ENCODE measurements around the gene KIAA1549. TPM values are rescaled to one million over a fixed set of nuclear protein-coding genes. Genes with fewer than 3 reads are reported as not detected.
A peak's percentile ranks its signal among the peaks of the same experiment; 100 is the strongest.

The KIAA1549 gene
- total and polyA plus RNA-seq, 2 donors (not counting 1 experiment from before 2014, with no cell fraction given) = under 0.01 to 0.52 TPM

DNA sequence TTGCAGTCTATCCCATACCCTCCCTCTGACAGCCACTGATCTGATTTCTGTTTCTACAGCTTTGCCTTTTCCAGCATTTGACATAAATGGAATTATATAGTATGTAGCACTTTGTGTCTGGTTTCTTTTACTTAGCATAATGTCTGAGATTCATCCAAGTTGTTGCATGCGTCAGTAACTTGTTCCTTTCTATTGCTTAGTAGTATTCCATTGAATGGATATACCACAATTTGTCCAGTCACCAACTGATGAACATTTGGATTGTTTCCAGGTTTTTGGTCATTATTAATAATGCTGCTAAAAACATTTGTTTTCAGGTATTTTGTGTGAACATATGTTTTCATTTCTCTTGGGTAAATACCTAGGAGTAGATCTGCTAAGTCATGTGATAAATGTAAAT, 6.5 kb upstream of the KIAA1549 start:
- Mint-ChIP-seq H3K4me1 (no peaks in the 10 kb centered on the region), H3K4me3 (no peak overlapping the region), H3K27me3 (peaks cover 33% of the 10 kb centered on the region), H3K27ac (no peak overlapping the region), H3K9me3 (ENCODE audit: insufficient read depth) (peaks cover 2% of the 10 kb centered on the region)
- no peak overlapping the region for H3K27ac ChIP-seq (ENCODE audit: low read length in 2 of 2)
- ChIA-PET POLR2A (no interaction called here), CTCF (no interaction called here)
- DNase-seq (no peak), ATAC-seq (ENCODE audit: low read depth) (no peak)
- H3K4me3 ChIP-seq (ENCODE audit: control extremely low read depth in 1 of 5, extremely low read depth in 1 of 5, insufficient read depth in 1 of 5, low read depth in 2 of 5, low read length in 4 of 5) = no peak overlapping the region
- H3K4me2 ChIP-seq (replicated peaks; ENCODE audit: low read depth, low read length, poor library complexity, severe bottlenecking) = no peak overlapping the region
- intact Hi-C loops (cut with micrococcal nuclease) = no loop called here
- H3K9me3 ChIP-seq (ENCODE audit: control extremely low read depth in 1 of 3, control insufficient read depth in 2 of 3, insufficient read depth in 1 of 3, low read length in 2 of 3) = peaks cover 0 to 6% (median 0%) of the 10 kb centered on the region in 3 donors
- H3K27me3 ChIP-seq (replicated peaks in 1 of 4; ENCODE audit: control extremely low read depth in 1 of 4, control insufficient read depth in 3 of 4, insufficient read depth in 4 of 4, low read length in 3 of 4) = peaks cover 0 to 7% (median 3%) of the 10 kb centered on the region in 4 experiments
- H4K20me1 ChIP-seq (ENCODE audit: control insufficient read depth, insufficient read depth, low read length, poor library complexity, severe bottlenecking) = no peaks in the 10 kb centered on the region
- H3K9ac ChIP-seq (ENCODE audit: low read length) = no peak overlapping the region
- WGBS (ENCODE audit: insufficient coverage) = no CpG with 5 or more reads among the region's 1 CpG
- no peaks in the 10 kb centered on the region for H3K36me3 ChIP-seq (replicated peaks in 1 of 2; ENCODE audit: control extremely low read depth in 1 of 2, control insufficient read depth in 1 of 2, extremely low read depth in 1 of 2, insufficient read depth in 2 of 2, low read length in 1 of 2)
- H2AFZ ChIP-seq (ENCODE audit: insufficient read depth, low read depth, low read length, poor library complexity, severe bottlenecking) = no peak overlapping the region
- H3K79me2 ChIP-seq (ENCODE audit: control insufficient read depth, insufficient read depth, low read length) = no peaks in the 10 kb centered on the region
- TF ChIP-seq EZH2 (IDR thresholded peaks at IDR 0.05; ENCODE audit: borderline replicate concordance, insufficient read depth, low read depth, low read length, poor library complexity, severe bottlenecking) = no peak
- TF ChIP-seq, protein P1, sequence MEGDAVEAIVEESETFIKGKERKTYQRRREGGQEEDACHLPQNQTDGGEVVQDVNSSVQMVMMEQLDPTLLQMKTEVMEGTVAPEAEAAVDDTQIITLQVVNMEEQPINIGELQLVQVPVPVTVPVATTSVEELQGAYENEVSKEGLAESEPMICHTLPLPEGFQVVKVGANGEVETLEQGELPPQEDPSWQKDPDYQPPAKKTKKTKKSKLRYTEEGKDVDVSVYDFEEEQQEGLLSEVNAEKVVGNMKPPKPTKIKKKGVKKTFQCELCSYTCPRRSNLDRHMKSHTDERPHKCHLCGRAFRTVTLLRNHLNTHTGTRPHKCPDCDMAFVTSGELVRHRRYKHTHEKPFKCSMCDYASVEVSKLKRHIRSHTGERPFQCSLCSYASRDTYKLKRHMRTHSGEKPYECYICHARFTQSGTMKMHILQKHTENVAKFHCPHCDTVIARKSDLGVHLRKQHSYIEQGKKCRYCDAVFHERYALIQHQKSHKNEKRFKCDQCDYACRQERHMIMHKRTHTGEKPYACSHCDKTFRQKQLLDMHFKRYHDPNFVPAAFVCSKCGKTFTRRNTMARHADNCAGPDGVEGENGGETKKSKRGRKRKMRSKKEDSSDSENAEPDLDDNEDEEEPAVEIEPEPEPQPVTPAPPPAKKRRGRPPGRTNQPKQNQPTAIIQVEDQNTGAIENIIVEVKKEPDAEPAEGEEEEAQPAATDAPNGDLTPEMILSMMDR (IDR thresholded peaks at IDR 0.05) = no peak
- H3K4me1 ChIP-seq (ENCODE audit: control insufficient read depth in 2 of 2, insufficient read depth in 2 of 2, low read length in 2 of 2) = no peaks in the 10 kb centered on the region

DNA sequence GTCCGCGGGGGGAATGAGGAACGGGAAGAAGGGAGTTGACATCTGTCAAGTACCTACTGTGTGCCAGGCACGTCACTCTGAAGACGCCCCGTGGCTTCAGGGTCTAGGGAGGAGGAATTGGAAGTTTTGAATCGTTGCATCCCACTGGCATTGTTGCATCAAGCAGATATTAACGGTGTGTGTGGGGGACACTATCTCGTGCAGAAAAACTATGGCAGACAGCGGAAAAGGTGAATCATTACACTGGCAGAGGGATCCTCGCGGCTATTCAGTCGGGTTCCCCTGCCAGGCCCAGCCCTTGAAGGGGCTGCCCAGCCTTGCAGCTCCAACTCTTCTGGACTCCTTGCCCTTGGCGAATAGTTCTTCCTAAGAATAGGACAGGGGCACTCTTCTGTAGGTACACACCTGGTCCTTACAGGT, 1.0 kb upstream of the KIAA1549 start:
- Histone ChIP-seq H4K20me1 (ENCODE audit: control insufficient read depth, insufficient read depth, low read length, poor library complexity, severe bottlenecking) (no peaks in the 10 kb centered on the region), H3K27ac (ENCODE audit: low read length in 2 of 2) (no peak overlapping the region), H3K9ac (ENCODE audit: low read length) (peak overlapping the region; percentile 49), H3K9me3 (ENCODE audit: control extremely low read depth in 1 of 3, control insufficient read depth in 2 of 3, insufficient read depth in 1 of 3, low read length in 2 of 3) (peaks cover 0 to 7% (median 0%) of the 10 kb centered on the region in 3 donors), H3K79me2 (ENCODE audit: control insufficient read depth, insufficient read depth, low read length) (no peaks in the 10 kb centered on the region), H2AFZ (ENCODE audit: insufficient read depth, low read depth, low read length, poor library complexity, severe bottlenecking) (peak overlapping the region; percentile 81), H3K27me3 (replicated peaks in 1 of 4; ENCODE audit: control extremely low read depth in 1 of 4, control insufficient read depth in 3 of 4, insufficient read depth in 4 of 4, low read length in 3 of 4) (peaks cover 0 to 39% (median 22%) of the 10 kb centered on the region in 4 experiments), H3K4me1 (ENCODE audit: control insufficient read depth in 2 of 2, insufficient read depth in 2 of 2, low read length in 2 of 2) (peaks cover 12 to 17% of the 10 kb centered on the region in 2 donors), H3K4me3 (ENCODE audit: control extremely low read depth in 1 of 5, extremely low read depth in 1 of 5, insufficient read depth in 1 of 5, low read depth in 2 of 5, low read length in 4 of 5) (peak overlapping the region in 2 of 5 experiments; percentile 31 to 61), H3K36me3 (replicated peaks in 1 of 2; ENCODE audit: control extremely low read depth in 1 of 2, control insufficient read depth in 1 of 2, extremely low read depth in 1 of 2, insufficient read depth in 2 of 2, low read length in 1 of 2) (no peaks in the 10 kb centered on the region), H3K4me2 (replicated peaks; ENCODE audit: low read depth, low read length, poor library complexity, severe bottlenecking) (peak overlapping the region; percentile 94)
- intact Hi-C loops (cut with micrococcal nuclease) = loop anchor here (5.0 kb wide), 1 partner anchor 250 kb away; the partner anchor contains the start of gene UBN2
- 40% methylated on average over 14 of the region's 14 CpGs for WGBS (ENCODE audit: insufficient coverage)
- TF ChIP-seq EZH2 (IDR thresholded peaks at IDR 0.05; ENCODE audit: borderline replicate concordance, insufficient read depth, low read depth, low read length, poor library complexity, severe bottlenecking) = no peak
- TF ChIP-seq, protein P1 (IDR thresholded peaks at IDR 0.05) = no peak
- DNase-seq (no peak), ATAC-seq (ENCODE audit: low read depth) (no peak)
- Mint-ChIP-seq H3K4me1 (peaks cover 14% of the 10 kb centered on the region), H3K27ac (peak overlapping the region; percentile 50), H3K4me3 (peak overlapping the region; percentile 80), H3K27me3 (peaks cover 46% of the 10 kb centered on the region), H3K9me3 (ENCODE audit: insufficient read depth) (no peaks in the 10 kb centered on the region)
- POLR2A ChIA-PET = no interaction called here
- CTCF ChIA-PET = interaction anchor here (1.0 kb wide), 1 partner anchor 14 kb away, joined by 4 read pairs; no protein-coding TSS in a partner anchor

All from B cell (primary cell).